Activated CD4-positive, CD25-positive, alpha-beta regulatory T cell treated with anti-CD3 and anti-CD28 coated beads, Interleukin-2, amount 50 U/mL, for 16 hours (primary cell): Measurements from ENCODE around the gene ANXA6.
"Not testable (repeated sequence)": the region's sequence is repeated elsewhere in the genome, so short reads cannot be mapped to it uniquely, and the experiment has no call there.

ENCODE experiments used
- DNase-seq: peaks from one replicate; pipeline ENCODE4 v3.0.0-alpha.2; 2020; ENCODE audit warnings: low read depth, low spot score

ANXA6 gene

DNA sequence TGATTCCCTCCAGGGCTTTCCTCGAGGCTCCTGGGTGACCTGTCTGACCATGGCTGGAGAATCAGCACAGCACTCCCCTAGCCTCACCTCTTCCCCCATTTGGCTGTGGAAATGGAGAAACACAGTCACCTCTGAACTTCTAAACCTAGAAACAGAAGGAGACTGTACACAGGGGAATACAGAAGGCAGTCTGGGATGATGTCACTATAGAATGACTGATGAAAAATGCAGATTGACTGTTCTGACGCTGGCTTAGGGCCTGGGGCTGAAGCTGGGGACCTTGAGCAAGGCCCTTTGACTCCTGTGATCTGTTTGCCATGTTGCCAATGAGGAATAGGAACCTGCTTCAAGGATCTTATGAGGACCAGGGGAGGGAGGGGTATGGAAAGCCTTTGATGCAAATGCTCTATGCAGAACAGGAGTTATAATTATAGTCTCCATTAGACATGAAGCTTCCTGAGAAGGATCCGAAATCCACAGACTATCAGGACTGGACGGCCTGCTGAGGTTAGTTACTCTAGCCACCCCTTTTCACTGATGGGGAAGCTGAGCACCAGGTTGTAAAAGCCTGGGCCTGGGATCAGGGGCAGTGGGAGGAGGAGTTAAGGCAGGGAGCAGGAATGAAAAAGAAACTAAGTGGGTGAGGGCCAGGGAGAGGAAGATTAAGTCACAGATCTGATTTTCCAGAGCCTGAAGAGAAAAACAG is 24.4 kb upstream of the ANXA6 start:
- DNase-seq: no peak

DNA sequence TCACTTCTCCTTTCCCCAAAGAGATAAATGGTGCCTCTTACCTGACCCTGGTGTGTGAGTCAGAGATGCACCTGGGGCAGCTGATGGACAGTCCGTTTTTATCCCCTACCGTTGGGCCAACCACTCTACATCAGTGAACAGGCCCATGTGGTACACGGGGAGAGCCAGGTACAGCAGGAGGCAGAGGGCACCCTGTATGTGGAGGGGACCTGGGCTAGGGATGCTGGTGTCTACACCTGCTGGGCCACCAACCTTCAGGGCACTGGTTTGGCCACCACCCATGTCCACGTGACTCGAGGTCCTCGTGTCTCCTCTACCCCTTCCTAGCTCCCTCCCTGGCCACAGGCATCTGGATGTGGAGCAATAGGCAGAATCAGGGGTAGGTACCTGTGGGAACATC is 22.7 kb upstream of the ANXA6 start:
- DNase-seq: no peak

DNA sequence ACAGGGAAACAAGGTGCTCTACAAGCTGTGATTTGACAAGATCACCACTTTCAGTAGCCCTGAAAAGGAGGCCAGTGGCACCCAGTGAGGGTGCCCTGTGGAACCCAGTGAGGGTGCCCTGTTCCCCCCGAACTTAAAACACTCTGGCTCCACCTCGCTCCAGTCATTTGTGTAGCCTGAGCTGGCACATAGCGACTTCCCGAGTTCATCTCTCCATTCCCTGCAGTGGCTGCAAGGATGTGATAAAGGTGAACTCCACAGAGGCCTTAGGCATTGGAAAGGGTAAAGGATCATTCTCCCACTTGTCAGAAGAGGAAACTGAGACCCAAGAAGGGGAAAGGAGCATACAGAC is 21.9 kb upstream of the ANXA6 start:
- DNase-seq: no peak

DNA sequence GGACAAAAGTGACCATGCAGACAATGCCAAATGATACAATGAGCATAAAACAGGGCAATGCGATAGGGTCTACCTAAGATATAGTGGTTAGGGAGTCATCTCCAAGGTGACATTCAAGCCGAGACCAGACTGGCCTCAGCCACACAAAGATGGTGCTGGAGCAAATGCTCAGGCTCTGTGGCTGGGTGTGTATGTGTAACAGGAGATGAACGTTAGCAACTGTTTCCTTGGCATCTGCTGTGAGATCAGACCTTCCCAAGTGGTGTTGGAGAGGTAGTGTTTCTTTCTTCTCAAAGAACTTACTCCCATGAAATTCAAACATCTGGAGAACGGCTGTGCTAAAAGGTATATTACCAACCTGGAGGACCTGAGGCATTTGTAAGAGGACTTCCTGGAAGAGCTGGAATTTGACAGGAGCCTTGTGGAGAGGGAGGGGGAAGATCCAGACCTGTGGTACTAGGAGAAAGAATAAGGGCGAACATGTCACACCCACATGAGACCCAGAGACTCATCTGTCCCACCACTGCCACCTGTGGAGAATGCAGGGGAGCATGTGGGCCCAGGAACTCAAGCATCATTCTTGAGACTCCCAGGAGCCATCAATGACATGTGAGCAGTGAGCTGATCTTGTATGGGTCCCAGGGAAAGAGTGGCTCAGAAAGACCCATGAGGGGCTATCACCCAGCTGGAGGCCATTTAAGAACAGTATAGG is 21.4 kb upstream of the ANXA6 start:
- DNase-seq: no peak

DNA sequence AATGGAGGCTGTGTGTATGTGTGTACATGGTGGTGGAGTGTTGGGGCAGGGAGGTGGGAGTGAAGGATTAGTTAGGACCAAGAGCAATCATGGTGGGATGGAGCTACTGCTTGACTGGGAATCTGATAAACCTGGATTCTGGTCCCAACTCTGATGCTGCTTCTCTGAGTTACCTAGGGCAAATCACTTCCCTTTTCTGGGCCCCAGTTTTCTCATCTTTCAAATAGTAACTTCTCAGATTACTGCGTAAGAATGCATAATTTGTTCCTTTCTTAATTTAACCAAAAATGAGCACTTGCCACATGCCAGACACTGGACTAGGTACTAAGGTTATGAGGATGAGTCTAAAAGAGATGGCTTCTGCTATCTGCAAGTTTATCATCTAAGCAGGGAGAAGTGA is 20.8 kb upstream of the ANXA6 start:
- DNase-seq: no peak

DNA sequence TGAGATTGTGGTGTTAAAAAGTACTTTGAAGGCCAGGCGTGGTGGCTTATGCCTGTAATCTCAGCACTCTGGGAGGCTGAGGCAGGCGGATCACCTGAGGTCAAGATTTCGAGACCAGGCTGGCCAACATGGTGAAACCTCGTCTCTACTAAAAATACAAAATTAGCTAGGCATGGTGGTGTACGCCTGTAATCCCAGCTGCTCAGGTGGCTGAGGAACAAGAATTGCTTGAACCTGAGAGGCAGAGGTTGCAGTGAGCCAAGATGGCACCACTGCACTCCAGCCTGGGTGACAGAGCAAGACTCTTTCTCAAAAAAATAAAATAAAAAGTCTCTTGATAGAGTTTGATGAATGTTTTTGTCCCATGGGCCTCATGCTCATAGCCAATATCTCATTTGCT is 18.7 kb upstream of the ANXA6 start:
- DNase-seq: not testable (repeated sequence)

DNA sequence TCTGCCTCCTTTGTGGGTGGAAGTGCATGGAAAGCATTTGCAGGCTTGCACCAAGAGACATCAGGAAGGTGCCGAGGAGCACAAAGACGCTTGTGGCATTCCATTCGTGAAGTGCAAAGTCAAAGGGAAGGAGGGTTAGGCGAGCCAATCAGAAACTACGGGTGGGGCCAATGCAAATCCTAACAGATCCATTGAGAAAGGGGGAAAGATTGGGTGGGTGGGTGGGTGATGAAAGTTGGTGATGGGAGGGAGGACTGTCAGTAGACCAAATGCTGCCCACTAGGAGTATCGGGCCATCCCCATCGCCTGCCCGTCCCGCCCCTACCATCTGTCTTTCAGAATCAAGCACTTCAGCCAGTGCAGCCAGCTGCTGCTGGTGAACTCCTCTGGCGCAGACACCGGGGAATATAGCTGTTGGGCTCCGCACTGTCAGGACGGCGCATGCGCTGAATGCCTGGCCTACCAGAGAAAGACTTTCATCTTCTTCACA is 17.1 kb upstream of the ANXA6 start:
- DNase-seq: no peak

DNA sequence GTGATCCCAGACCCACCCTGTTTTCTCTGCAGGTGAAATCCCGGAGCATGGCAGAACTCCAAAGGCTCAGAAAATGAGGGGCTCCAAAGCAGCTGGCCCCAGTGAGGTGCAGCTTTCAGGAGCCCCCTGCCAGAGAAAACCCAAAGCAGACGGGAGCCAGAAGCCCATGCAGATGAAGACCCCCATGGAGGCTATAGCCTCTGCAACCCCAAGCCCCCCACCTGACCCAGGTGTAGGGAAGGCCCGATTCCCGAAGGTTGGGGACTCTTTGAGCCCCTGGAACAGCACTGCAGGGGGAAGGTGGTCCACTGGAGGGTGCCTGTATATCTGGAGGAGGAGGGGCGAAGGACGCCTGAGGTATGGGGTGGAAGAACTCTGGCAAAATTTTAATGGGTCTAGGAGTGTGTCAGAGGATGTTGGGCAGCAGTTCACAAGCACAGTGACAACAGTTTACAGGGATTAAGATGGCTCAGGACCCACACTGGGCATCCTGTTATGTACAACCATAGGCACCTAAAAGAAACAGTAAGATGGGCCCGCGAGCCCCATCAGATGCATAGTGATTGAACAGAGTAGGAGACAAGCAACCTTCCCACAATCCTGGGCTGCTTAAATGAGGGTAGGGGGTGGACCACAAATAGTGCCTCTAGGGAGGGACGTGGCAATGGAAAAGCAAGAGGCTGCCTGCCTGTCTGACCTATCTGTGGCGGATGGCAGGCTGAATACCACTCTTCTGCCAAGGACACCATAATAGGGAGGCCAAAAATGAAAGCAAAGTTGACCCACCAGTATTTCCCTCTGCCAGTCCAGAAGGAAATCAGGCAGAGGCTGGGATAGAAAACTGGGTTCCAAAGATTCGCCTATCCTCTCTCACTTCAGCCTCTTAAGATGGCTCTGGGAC is 16.4 kb upstream of the ANXA6 start:
- no peak for DNase-seq

DNA sequence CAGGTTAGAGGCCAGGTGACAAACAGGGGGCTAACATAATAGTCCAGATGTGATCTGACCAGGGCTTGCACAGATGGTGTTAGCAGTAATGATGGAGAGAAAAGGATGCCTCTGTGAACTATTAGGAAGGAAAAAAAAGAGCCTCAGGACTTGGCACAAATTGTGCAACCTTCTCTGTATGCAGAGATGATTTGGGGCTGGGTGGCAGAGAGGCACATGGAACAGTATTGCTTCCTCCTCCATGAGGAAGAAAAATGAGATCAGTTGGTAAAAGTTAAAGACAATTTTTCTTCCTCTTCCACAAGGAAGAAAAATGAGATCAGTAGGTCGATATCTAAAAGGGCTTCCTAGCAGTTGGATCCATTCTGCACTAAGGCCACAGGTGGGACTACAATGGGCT is 13.9 kb upstream of the ANXA6 start:
- no peak for DNase-seq

DNA sequence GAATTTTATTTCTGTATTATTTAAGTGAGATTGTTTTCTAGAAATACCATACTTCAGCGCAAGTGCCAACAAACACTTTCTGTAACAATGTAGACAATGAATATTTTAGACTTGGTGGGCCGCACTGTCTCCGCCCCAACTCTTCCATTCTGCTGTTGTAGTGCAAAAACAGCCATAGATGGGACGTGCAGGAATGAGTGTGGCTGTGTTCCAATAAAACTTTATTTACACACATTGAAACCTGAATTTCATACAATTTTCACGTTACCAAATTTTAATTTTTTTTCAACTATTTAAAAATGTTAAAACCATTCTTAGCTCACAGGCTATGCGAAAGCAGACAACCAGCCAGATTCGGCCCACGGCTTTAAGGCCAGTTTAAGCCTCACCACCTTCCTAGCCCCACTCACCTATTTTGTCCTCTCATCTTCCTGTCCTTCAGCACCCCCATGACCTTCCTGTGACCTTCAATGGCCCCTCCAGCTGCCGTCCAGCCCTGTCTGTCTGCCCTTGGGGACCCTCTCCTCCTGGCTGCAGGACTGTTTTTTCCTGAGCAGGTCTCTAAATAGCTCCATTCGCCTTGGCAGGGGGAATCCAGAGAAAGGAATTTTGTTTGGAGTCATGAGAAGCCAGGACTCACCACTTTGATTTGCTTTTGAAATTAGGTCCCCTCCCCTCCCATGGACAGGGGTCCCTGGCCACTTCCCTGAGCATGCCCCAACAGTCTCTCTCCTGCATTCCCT is 11.2 kb upstream of the ANXA6 start:
- no peak for DNase-seq

DNA sequence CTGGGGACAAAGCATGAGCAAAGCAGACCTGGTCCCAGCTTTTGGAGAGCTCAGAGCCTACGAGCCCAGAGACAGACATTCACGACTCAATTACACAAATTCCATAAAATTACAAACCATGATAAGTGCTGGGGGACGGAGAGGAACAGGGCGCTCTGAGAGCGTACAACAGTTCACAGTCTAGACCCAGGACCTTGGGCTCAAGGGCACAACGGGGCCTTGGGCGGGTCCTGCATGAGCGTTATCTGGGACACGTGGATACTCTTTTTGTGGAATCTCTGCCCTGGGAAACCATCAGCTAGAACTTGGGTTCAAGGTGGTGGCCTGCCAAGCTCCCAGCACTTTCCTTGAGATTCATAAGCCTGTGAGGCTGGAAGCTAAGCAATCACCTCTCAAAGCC is 9.4 kb upstream of the ANXA6 start:
- no peak for DNase-seq

DNA sequence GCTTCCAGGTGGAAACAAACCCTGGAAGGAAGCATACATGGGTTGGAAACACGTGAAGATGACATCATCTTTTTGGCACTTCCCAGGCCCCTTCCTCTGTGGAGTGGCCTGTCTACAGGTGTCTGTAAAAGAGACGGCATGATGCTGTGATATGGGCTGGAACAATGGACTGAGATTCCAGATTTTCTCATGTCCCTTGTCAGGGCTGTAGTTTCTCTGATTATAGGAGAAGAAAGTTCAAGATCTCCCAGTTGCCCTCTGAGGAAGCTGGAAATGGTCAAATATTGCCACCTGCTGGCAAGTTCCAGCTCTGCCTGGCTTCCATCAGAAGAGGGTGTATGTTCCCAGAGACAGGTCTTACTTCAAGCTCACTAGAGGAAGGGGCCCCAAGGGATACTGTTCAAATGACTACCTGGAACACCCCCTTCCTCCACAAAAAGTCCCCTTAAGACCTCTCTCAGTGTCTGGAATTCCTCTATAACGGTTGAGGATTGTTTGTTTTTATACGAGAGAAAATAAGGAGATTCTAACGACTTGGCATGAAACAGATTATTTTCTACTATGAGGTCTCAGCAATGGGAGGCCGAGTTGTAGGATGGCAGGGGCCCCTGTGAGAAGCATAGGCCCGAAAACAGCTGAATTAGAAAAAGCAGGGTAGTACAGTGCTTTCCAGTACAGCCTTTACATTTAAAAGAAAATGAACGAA is 7.3 kb upstream of the ANXA6 start:
- peak; percentile 71 for DNase-seq

DNA sequence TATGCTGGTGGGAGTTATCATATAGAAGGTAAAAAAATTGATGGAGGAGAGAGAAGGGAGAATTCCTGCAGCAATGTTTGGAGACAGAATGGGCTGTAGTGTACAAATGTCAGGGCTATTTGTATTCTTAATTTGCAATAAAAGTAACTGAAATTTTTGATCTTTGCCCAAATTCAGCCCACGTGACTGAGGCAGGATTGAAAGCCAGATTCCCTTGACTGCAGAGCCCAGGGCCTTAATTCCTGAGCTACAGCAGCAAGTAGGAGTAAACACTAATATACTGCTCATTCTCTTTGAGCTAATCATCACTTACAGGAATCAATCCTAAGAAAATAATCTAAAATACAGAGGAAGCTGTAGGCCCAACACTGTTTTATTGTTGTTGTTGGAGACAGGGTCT is 5.2 kb upstream of the ANXA6 start:
- DNase-seq: no peak

DNA sequence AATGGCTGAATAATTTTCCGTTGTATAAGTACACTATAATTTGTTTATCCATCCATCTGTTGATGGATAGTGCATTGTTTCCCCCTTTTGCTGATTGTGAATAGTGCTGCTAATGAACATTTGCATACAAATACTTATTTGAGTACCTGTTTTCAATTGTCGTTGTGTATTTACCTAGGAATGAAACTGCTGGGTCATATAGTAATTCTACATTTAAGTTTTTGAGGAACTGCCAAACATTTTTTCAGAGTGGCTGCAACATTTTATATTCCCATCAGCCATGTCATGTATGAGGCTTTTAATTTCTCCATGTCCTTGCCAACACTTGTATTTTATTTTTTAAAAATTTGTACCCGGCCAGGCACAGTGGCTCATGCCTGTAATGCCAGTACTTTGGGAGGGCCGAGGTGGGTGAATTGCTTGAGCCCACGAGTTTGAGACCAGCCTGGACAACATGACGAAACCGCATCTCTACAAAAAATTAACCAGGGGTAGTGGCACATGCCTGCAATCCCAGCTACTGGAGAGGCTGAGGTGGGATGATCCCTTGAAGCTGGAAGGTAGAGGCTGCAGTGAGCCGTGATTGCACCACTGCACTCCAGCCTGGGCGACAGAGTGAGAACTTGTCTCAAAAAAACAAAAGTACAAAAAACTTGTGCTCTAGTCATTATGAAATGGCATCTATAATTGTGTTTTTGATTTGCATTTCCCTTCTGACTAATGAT is 2.2 kb upstream of the ANXA6 start:
- DNase-seq: no peak

DNA sequence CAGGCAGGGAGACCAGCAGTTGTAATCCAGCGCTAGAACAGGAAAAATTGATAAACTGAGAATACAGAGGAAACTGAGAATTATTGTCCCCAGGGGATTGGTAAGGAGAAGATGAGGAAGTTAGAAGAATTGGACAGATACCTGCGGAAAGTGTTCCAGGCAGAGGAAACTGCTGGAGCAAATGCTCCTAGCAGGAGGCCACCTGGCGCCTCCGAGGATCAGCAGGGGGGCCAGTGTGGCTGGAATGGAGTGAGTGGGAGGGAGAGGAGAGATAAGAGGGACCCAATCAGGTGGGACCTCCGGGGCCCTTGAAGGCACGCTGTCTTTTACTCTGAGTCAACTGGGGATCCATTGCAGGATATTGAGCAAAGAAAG is 695 bp upstream of the ANXA6 start:
- no peak for DNase-seq

DNA sequence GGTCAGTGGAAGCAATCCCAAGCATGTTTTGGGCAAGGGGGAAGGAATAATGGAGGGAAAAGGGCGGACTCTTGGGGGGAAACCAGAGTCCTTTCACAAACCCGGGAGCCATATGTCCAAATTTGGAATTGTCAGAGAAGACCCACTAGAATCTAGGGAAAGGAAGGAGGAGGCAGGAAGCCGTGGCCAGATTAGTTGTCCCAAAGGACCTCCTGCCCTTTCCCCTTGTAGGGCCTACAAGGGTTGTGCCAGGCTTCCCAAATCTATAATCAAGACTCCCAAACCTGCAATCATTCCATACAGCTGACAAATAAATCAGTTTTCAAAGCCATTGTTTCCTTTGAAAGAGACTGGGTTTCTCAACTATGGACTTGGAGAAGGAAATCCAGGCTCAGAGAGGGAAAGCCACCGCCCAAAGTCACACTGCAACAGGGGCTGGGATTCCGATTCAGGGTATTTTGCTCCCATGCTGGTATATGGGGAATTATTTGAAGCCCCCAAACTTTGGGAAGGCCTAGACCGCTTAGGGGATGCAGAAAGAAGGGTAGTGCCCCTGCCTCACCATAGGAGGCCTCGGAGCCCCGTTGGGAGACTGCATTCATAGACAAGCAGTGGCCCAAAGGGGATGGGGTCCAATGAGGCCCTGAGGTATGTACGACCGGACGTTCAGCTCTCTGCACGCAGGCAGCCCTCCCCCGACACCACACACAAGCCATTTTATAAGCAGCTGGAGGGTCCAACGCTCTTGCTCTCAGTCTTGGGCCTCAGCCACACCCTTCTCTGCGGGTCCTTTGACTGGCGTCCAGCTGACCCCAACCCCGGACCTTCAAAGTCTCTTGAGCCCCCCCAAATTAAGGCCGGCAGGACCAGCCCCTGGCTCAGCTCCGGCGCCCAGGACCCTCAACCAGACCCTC is 815 bp downstream of the ANXA6 start:
- no peak for DNase-seq

DNA sequence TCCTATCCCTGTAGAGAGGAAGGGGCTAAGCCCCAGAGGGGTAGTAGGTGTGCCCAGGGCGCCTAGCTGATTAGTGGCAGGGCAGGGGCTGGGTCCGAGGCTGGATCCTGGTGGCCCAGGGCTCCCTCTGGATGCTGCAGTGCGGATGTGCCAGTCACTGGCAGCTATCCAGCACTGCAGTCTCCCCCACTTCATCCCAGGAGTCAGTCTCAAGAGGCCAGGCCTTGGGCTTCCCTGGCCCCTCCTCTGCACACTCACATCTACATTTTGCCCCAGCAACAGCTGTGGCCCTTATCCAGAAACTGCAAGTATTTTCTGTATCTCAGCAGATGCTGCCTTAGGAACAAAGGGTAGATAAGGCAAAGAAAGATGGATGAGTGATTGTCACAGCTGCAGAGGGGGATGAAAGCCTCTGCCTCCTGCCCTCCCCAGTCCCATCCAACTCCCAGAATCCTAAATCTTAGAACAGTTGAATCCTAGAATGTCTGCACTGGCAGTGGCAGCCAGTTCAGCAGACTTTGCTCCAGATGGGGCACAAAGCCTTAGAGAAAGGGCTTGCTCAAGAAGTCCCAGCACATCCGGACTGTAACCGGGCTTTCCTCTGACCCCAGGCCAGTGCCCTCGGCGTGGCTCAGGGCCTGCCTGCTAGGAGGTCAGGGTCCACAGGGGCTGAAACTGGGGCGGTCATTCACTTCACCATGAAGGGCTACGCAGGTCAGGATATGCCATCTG is 1.6 kb downstream of the ANXA6 start:
- DNase-seq: no peak

DNA sequence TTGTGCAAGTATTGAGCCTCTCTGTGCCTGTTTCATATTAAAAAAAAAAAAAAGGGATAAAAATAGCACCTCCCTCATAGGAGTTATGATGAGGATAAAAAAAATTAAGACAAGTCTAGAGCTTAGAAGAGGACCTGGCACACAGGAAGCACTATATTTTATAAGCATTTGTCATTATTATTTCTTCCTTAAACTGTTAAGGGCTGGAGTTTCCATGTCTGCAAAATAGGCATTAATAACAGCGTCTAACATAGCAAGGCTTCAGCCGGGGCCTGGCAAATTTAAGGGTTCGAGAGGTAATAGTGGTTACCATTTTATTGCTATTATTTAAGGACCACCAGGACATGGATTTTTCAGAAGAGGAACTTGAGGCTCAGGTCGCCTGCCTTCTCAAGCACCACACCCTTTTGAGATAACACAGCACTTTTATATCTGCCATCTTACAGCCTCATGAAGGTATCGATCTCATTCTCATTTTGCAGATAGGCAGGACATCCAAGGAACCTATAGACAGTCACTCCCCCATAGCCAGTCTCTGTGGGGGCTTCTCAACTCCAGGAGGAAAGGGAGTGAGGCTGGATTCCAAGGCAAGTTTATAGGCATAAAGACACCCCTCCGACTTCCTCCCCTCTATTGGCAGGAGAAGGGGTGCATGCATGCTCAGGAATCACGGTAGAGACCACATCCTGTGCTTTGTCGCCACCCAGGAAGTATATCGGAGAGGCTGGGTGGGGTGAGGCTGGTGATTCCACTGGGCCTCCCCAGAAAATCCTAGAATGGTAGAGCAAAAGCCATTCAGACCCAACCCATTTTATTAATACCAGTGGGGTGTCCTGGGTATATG is 2.4 kb downstream of the ANXA6 start:
- DNase-seq: peak; percentile 37
